IPS DF 6.9 (cell line): ENCODE results near the gene CTPS1.

Experiments used
- DNase-seq: peaks from one replicate; pipeline ENCODE4 v3.0.0-alpha.2; 2013; ENCODE audit warnings: low read depth, low spot score
- H3K27ac ChIP-seq: one replicate; pipeline ENCODE4 v1.5.1; 2013; ENCODE audit warnings: low read length, control low read depth
- H3K27me3 ChIP-seq: 2 replicates; pipeline ENCODE4 v1.6.1; 2013; ENCODE audit warnings: mild to moderate bottlenecking, low read length; ENCODE audit not compliant: control insufficient read depth, insufficient read depth
- H3K36me3 ChIP-seq: 2 replicates; pipeline ENCODE4 v1.6.1; 2013; ENCODE audit warnings: low read length; ENCODE audit not compliant: control insufficient read depth, insufficient read depth
- H3K4me1 ChIP-seq: 2 replicates; pipeline ENCODE4 v1.6.1; 2013; ENCODE audit warnings: low read length; ENCODE audit not compliant: control insufficient read depth, insufficient read depth
- H3K4me3 ChIP-seq: 2 replicates; pipeline ENCODE4 v1.5.1; 2013; ENCODE audit warnings: mild to moderate bottlenecking, low read length
- H3K9me3 ChIP-seq: 2 replicates; pipeline ENCODE4 v1.6.1; 2013; ENCODE audit warnings: low read length, inconsistent platforms; ENCODE audit not compliant: control insufficient read depth, insufficient read depth
- WGBS: extraction: QIAGEN DNeasy Blood & Tissue Kit; methylation state at CpG from one replicate; pipeline ENCODE4 v1.1.7; 2013; ENCODE audit warnings: mixed read lengths, missing lambda C conversion rate; ENCODE audit not compliant: insufficient read length, insufficient coverage; 5-methylcytosine and 5-hydroxymethylcytosine counted together

CTPS1 gene

GRCh38 chr1:41013024-41013423 is 33.5 kb downstream of the CTPS1 start:
- no CpG with 5 or more reads among the region's 6 CpGs for WGBS
- Histone ChIP-seq H3K4me1 (no peaks in the 10 kb centered on the region; the same call in 1 of the 2 replicates), H3K36me3 (peaks cover 34% of the 10 kb centered on the region), H3K27me3 (no peaks in the 10 kb centered on the region), H3K27ac (no peak overlapping the region), H3K9me3 (no peaks in the 10 kb centered on the region), H3K4me3 (no peak overlapping the region)
- no peak for DNase-seq

GRCh38 chr1:41013796-41014195 is 34.3 kb downstream of the CTPS1 start:
- no peak for DNase-seq
- no peak overlapping the region for H3K4me3 ChIP-seq
- H3K36me3 ChIP-seq: peaks cover 29% of the 10 kb centered on the region
- no CpG with 5 or more reads among the region's 7 CpGs for WGBS
- no peaks in the 10 kb centered on the region; the same call in 1 of the 2 replicates for H3K4me1 ChIP-seq
- no peaks in the 10 kb centered on the region for H3K27me3 ChIP-seq
- H3K9me3 ChIP-seq: no peaks in the 10 kb centered on the region
- no peak overlapping the region for H3K27ac ChIP-seq

GRCh38 chr1:41014871-41015270 is 35.4 kb downstream of the CTPS1 start:
- Histone ChIP-seq H3K4me1 (no peaks in the 10 kb centered on the region; the same call in 1 of the 2 replicates), H3K9me3 (no peaks in the 10 kb centered on the region), H3K4me3 (no peak overlapping the region), H3K27me3 (no peaks in the 10 kb centered on the region), H3K27ac (no peak overlapping the region), H3K36me3 (peaks cover 26% of the 10 kb centered on the region)
- no CpG with 5 or more reads among the region's 8 CpGs for WGBS
- no peak for DNase-seq

- no CpG with 5 or more reads among the region's 5 CpGs for WGBS
- Histone ChIP-seq H3K9me3 (no peaks in the 10 kb centered on the region), H3K27ac (no peak overlapping the region), H3K36me3 (peaks cover 26% of the 10 kb centered on the region), H3K27me3 (no peaks in the 10 kb centered on the region), H3K4me1 (no peaks in the 10 kb centered on the region; the same call in 1 of the 2 replicates), H3K4me3 (no peak overlapping the region)
- no peak for DNase-seq
Measured at GRCh38 chr1:41015281-41015896, 35.9 kb downstream of the CTPS1 start.

- Histone ChIP-seq H3K27me3 (no peaks in the 10 kb centered on the region), H3K4me3 (no peak overlapping the region), H3K27ac (no peak overlapping the region), H3K4me1 (no peaks in the 10 kb centered on the region; the same call in 1 of the 2 replicates), H3K9me3 (no peaks in the 10 kb centered on the region), H3K36me3 (peaks cover 23% of the 10 kb centered on the region)
- DNase-seq: no peak
- WGBS: no CpG with 5 or more reads among the region's 13 CpGs
Measured at GRCh38 chr1:41015897-41016470, 36.5 kb downstream of the CTPS1 start.

- no peak for DNase-seq
- H3K4me3 ChIP-seq: no peak overlapping the region
- H3K27ac ChIP-seq: no peak overlapping the region
- H3K9me3 ChIP-seq: no peaks in the 10 kb centered on the region
- H3K4me1 ChIP-seq: peaks cover 3% of the 10 kb centered on the region
- WGBS: no CpG with 5 or more reads among the region's 44 CpGs
- peaks cover 13% of the 10 kb centered on the region; the same call in 1 of the 2 replicates for H3K36me3 ChIP-seq
- H3K27me3 ChIP-seq: no peaks in the 10 kb centered on the region
Measured at GRCh38 chr1:41017141-41018017, 37.9 kb downstream of the CTPS1 start.

GRCh38 chr1:41018018-41018410 is 38.5 kb downstream of the CTPS1 start:
- DNase-seq: no peak
- no CpG with 5 or more reads among the region's 8 CpGs for WGBS
- H3K4me3 ChIP-seq: no peak overlapping the region
- H3K27me3 ChIP-seq: no peaks in the 10 kb centered on the region
- no peaks in the 10 kb centered on the region for H3K9me3 ChIP-seq
- peaks cover 3% of the 10 kb centered on the region for H3K4me1 ChIP-seq
- H3K36me3 ChIP-seq: peaks cover 12% of the 10 kb centered on the region; the same call in 1 of the 2 replicates
- H3K27ac ChIP-seq: no peak overlapping the region

- Histone ChIP-seq H3K27me3 (no peaks in the 10 kb centered on the region), H3K9me3 (no peaks in the 10 kb centered on the region), H3K36me3 (peaks cover 12% of the 10 kb centered on the region; the same call in 1 of the 2 replicates), H3K4me3 (no peak overlapping the region), H3K27ac (no peak overlapping the region), H3K4me1 (peaks cover 3% of the 10 kb centered on the region)
- no CpG with 5 or more reads among the region's 2 CpGs for WGBS
- no peak for DNase-seq
Measured at GRCh38 chr1:41019353-41019745, 39.9 kb downstream of the CTPS1 start.

GRCh38 chr1:41020109-41020576 is 40.6 kb downstream of the CTPS1 start:
- H3K9me3 ChIP-seq: no peaks in the 10 kb centered on the region
- WGBS: no CpG with 5 or more reads among the region's 17 CpGs
- no peak overlapping the region for H3K4me3 ChIP-seq
- H3K36me3 ChIP-seq: 0 out of 2 replicates have a peak, but pooled peaks cover 9% of the 10 kb centered on the region
- no peaks in the 10 kb centered on the region for H3K27me3 ChIP-seq
- no peak for DNase-seq
- H3K27ac ChIP-seq: no peak overlapping the region
- H3K4me1 ChIP-seq: peaks cover 3% of the 10 kb centered on the region

- no peak overlapping the region for H3K27ac ChIP-seq
- H3K9me3 ChIP-seq: no peaks in the 10 kb centered on the region
- H3K27me3 ChIP-seq: no peaks in the 10 kb centered on the region
- H3K36me3 ChIP-seq: 0 out of 2 replicates have a peak, but pooled peaks cover 9% of the 10 kb centered on the region
- WGBS: no CpG with 5 or more reads among the region's 3 CpGs
- no peak for DNase-seq
- peaks cover 3% of the 10 kb centered on the region for H3K4me1 ChIP-seq
- H3K4me3 ChIP-seq: no peak overlapping the region
Measured at GRCh38 chr1:41020654-41021053, 41.2 kb downstream of the CTPS1 start.
